Measurements from ENCODE around the gene MCTP2.

- TF ChIP-seq CTCF (IDR thresholded peaks at IDR 0.05) = no peak
- no peak for TF ChIP-seq ZFX (IDR thresholded peaks at IDR 0.05; ENCODE audit: borderline replicate concordance)
These were observed 173.4 kb downstream of the MCTP2 start for GRCh38 chr15:94404733-94405283.
